ENCODE data around the gene GOSR2.

- no peak for TF ChIP-seq TBL1XR1 (IDR thresholded peaks at IDR 0.05; ENCODE audit: borderline replicate concordance, low read length, partially characterized antibody)
- no peak for TF ChIP-seq ZNF317 (CRISPR knock-in tag; IDR thresholded peaks at IDR 0.05)
- no peak for TF ChIP-seq SP5 (CRISPR knock-in tag; IDR thresholded peaks at IDR 0.05; ENCODE audit: borderline replicate concordance, low read depth)
- no peak for TF ChIP-seq SMAD3 (CRISPR knock-in tag; IDR thresholded peaks at IDR 0.05)
- TF ChIP-seq THRA (CRISPR knock-in tag; IDR thresholded peaks at IDR 0.05; ENCODE audit: borderline replicate concordance), result no peak
- TF ChIP-seq MAFK (conservative IDR thresholded peaks at IDR 0.05 in 1 of 2, IDR thresholded peaks at IDR 0.05 in 1 of 2; ENCODE audit: low read length in 2 of 2), result no peak
- TF ChIP-seq, protein P1, sequence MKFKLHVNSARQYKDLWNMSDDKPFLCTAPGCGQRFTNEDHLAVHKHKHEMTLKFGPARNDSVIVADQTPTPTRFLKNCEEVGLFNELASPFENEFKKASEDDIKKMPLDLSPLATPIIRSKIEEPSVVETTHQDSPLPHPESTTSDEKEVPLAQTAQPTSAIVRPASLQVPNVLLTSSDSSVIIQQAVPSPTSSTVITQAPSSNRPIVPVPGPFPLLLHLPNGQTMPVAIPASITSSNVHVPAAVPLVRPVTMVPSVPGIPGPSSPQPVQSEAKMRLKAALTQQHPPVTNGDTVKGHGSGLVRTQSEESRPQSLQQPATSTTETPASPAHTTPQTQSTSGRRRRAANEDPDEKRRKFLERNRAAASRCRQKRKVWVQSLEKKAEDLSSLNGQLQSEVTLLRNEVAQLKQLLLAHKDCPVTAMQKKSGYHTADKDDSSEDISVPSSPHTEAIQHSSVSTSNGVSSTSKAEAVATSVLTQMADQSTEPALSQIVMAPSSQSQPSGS (CRISPR knock-in tag; IDR thresholded peaks at IDR 0.05), result no peak
- no peak for TF ChIP-seq ZSCAN22 (CRISPR knock-in tag; IDR thresholded peaks at IDR 0.05)
- no peak for TF ChIP-seq E2F1 (CRISPR knock-in tag; IDR thresholded peaks at IDR 0.05)
Observed at GRCh38 chr17:46960152-46960551, 37.2 kb downstream of the GOSR2 start.

Data from HepG2 (cell line).